GM12878 (cell line): Measurements from ENCODE around the gene GYPC. TPM values are rescaled to one million over a fixed set of nuclear protein-coding genes. Genes with fewer than 3 reads are reported as not detected.

Experiments used
- CHD4 ChIP-seq: fragments of 200-600 bp; sonication (generic); IDR thresholded peaks from 2 replicates; pipeline ENCODE4 v1.6.1; 2016; ENCODE audit warnings: mild to moderate bottlenecking
- EP300 ChIP-seq, 2 experiments: fragments of 150-350 bp in 1 of 2; IDR thresholded peaks; 2 replicates each; pipeline ENCODE4 v1.6.1; 2011 to 2012; ENCODE audit warnings: low read depth in 2 of 2, low read length in 2 of 2, borderline replicate concordance in 1 of 2, improper control_type of control experiment in 1 of 2, inconsistent platforms in 1 of 2; ENCODE audit not compliant: control insufficient read depth in 1 of 2
- FOS ChIP-seq: IDR thresholded peaks from 3 replicates; pipeline ENCODE4 v1.6.1; 2011; ENCODE audit warnings: borderline replicate concordance; ENCODE audit not compliant: insufficient read length; ENCODE audit errors: extremely low read depth
- GABPA ChIP-seq: IDR thresholded peaks from 2 replicates; pipeline ENCODE4 v1.6.1; 2014; ENCODE audit warnings: antibody characterized with exemption, low read depth, mild to moderate bottlenecking, inconsistent platforms
- GATAD2B ChIP-seq: fragments of 450-650 bp; conservative IDR thresholded peaks from 2 replicates; pipeline ENCODE4 v1.6.1; 2017; ENCODE audit warnings: low read depth, mild to moderate bottlenecking, moderate library complexity
- IKZF1 ChIP-seq: fragments of 450-650 bp; conservative IDR thresholded peaks from 2 replicates; pipeline ENCODE4 v1.6.1; 2017; ENCODE audit warnings: antibody characterized with exemption, mild to moderate bottlenecking
- JUNB ChIP-seq: IDR thresholded peaks from 2 replicates; pipeline ENCODE4 v1.6.1; 2016; ENCODE audit warnings: antibody characterized with exemption, mild to moderate bottlenecking
- MYC ChIP-seq: IDR thresholded peaks from 2 replicates; pipeline ENCODE4 v1.6.1; 2011; ENCODE audit warnings: mild to moderate bottlenecking, low read length, moderate library complexity, inconsistent platforms; ENCODE audit not compliant: insufficient read depth, insufficient replicate concordance, insufficient read length, severe bottlenecking
- RB1 ChIP-seq: fragments of 450-650 bp; formaldehyde crosslinking; IDR thresholded peaks from 2 replicates; pipeline ENCODE4 v1.6.1; 2017; ENCODE audit warnings: mild to moderate bottlenecking, borderline replicate concordance
- SKIL ChIP-seq: fragments of 450-650 bp; IDR thresholded peaks from 2 replicates; pipeline ENCODE4 v1.6.1; 2017; ENCODE audit warnings: mild to moderate bottlenecking, low read depth, inconsistent platforms; ENCODE audit not compliant: poor library complexity, severe bottlenecking
- TAF1 ChIP-seq: IDR thresholded peaks from 2 replicates; pipeline ENCODE4 v1.6.1; 2011; ENCODE audit warnings: mild to moderate bottlenecking, low read depth, low read length, borderline replicate concordance
- TCF12 ChIP-seq: IDR thresholded peaks from 2 replicates; pipeline ENCODE4 v1.6.1; 2011; ENCODE audit warnings: low read depth, mild to moderate bottlenecking, low read length
- TCF3 ChIP-seq: IDR thresholded peaks from 2 replicates; pipeline ENCODE4 v1.6.1; 2012; ENCODE audit warnings: low read depth, mild to moderate bottlenecking, low read length, borderline replicate concordance; ENCODE audit not compliant: insufficient read depth
- WRNIP1 ChIP-seq: IDR thresholded peaks from 2 replicates; pipeline ENCODE4 v1.6.1; 2011; ENCODE audit warnings: low read depth, low read length, improper control_type of control experiment, borderline replicate concordance
- YY1 ChIP-seq: IDR thresholded peaks from 2 replicates; pipeline ENCODE4 v1.6.1; 2011; ENCODE audit warnings: low read depth, mild to moderate bottlenecking, low read length
- polyA plus RNA-seq, 11 experiments: library from polyadenylated mRNA; depleted of rRNA in 4 of 11; unstranded in 6 of 11; stranded (reverse) in 5 of 11; fragments of >200 nt; fragmentation: Nextera tagmentation in 4 of 11; fragmentation: Illumina TruSeq in 1 of 11; extraction: Ambion mirVana in 4 of 11; extraction: Trizol in 1 of 11; gene quantifications; 1 replicate in 1 of 11; 2 replicates in 10 of 11; pipeline versions ENCODE4 v1.2.1 to v1.2.3, GENCODE V29; 2011 to 2016; ENCODE audit warnings: inconsistent platforms in 2 of 11, missing spikeins in 2 of 11, low read depth in 1 of 11
- total RNA-seq, 4 experiments: library from RNA; depleted of rRNA in 3 of 4; stranded (reverse); fragments of >200 nt in 3 of 4; fragmentation: Illumina TruSeq in 1 of 4; extraction: Trizol in 1 of 4; gene quantifications; 2 replicates each; pipeline versions ENCODE4 v1.2.1 to v1.2.3, GENCODE V29; 2013 to 2021
- TF ChIP-seq, protein P1 (sequence below): fragments of 450-650 bp; IDR thresholded peaks from 2 replicates; pipeline ENCODE4 v1.6.1; 2017; ENCODE audit warnings: low read depth, mild to moderate bottlenecking, moderate library complexity

GYPC gene
- total and polyA plus RNA-seq, 10 of the 15 experiments (the other 5 are each of a cell fraction or from before 2014, with no cell fraction given) = 26.2 to 150 (median 81.4) TPM

GRCh38 chr2:126714191-126714965 lies 58.4 kb downstream of the GYPC start (continued):
- no peak for TF ChIP-seq CHD4
- no peak for TF ChIP-seq TCF3
- TF ChIP-seq GABPA = no peak
- TF ChIP-seq TAF1 = no peak
- no peak for TF ChIP-seq MYC
- TF ChIP-seq TCF12 = no peak
- TF ChIP-seq, protein P1, sequence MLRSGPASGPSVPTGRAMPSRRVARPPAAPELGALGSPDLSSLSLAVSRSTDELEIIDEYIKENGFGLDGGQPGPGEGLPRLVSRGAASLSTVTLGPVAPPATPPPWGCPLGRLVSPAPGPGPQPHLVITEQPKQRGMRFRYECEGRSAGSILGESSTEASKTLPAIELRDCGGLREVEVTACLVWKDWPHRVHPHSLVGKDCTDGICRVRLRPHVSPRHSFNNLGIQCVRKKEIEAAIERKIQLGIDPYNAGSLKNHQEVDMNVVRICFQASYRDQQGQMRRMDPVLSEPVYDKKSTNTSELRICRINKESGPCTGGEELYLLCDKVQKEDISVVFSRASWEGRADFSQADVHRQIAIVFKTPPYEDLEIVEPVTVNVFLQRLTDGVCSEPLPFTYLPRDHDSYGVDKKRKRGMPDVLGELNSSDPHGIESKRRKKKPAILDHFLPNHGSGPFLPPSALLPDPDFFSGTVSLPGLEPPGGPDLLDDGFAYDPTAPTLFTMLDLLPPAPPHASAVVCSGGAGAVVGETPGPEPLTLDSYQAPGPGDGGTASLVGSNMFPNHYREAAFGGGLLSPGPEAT = no peak
- no peak for TF ChIP-seq WRNIP1
- TF ChIP-seq SKIL = no peak
- no peak for TF ChIP-seq EP300 (IDR thresholded peaks at IDR 0.05; ENCODE audit: borderline replicate concordance in 1 of 2, control insufficient read depth in 1 of 2, low read depth in 2 of 2, low read length in 2 of 2)
- no peak for TF ChIP-seq YY1
- no peak for TF ChIP-seq GATAD2B
- no peak for TF ChIP-seq JUNB
- TF ChIP-seq FOS = no peak
- no peak for TF ChIP-seq RB1
- no peak for TF ChIP-seq IKZF1
